ENCODE results near the gene RETREG2. TPM values are rescaled to one million over a fixed set of nuclear protein-coding genes. Genes with fewer than 3 reads are reported as not detected.
A peak's percentile ranks its signal among the peaks of the same experiment; 100 is the strongest.

Gene RETREG2
- total RNA-seq, 1 experiment from 2014 or later = 49.3 TPM

- no peaks in the 10 kb centered on the region for H3K4me1 Mint-ChIP-seq (ENCODE audit: insufficient read depth, unreplicated experiment)
- no peaks in the 10 kb centered on the region for H3K9me3 Mint-ChIP-seq (ENCODE audit: unreplicated experiment)
- H3K36me3 Mint-ChIP-seq (ENCODE audit: insufficient read depth, unreplicated experiment) = peaks cover 46% of the 10 kb centered on the region
- peak within 1 kb of the TSS; percentile 93 for H3K27ac Mint-ChIP-seq (ENCODE audit: low read depth, unreplicated experiment)
- TSS peak; percentile 54 for BruUV-seq (replicated peaks)
- ChIA-PET POLR2A (interaction anchor here (0.6 to 3.4 kb wide), 46 partner anchors 9 to 727 kb away, joined by 3 to 93 read pairs (median 4); partner anchors contain the start of genes ABCB6, ANKZF1, ATG9A and CHPF), CTCF (interaction anchor here (0.8 to 9.3 kb wide), 9 partner anchors 18 to 122 kb away, joined by 3 to 82 read pairs (median 6); partner anchors contain the start of genes ANKZF1, ATG9A, DNAJB2 and NHEJ1)
- DNase-seq (ENCODE audit: unreplicated experiment) = peak; percentile 87
- TF ChIP-seq, protein P1, sequence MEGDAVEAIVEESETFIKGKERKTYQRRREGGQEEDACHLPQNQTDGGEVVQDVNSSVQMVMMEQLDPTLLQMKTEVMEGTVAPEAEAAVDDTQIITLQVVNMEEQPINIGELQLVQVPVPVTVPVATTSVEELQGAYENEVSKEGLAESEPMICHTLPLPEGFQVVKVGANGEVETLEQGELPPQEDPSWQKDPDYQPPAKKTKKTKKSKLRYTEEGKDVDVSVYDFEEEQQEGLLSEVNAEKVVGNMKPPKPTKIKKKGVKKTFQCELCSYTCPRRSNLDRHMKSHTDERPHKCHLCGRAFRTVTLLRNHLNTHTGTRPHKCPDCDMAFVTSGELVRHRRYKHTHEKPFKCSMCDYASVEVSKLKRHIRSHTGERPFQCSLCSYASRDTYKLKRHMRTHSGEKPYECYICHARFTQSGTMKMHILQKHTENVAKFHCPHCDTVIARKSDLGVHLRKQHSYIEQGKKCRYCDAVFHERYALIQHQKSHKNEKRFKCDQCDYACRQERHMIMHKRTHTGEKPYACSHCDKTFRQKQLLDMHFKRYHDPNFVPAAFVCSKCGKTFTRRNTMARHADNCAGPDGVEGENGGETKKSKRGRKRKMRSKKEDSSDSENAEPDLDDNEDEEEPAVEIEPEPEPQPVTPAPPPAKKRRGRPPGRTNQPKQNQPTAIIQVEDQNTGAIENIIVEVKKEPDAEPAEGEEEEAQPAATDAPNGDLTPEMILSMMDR (IDR thresholded peaks at IDR 0.05; ENCODE audit: unreplicated experiment) = no peak
- H3K27me3 Mint-ChIP-seq (ENCODE audit: insufficient read depth, unreplicated experiment) = no peaks in the 10 kb centered on the region
- peak within 1 kb of the TSS; percentile 82 for H3K4me3 Mint-ChIP-seq (ENCODE audit: unreplicated experiment)
- intact Hi-C loops (cut with micrococcal nuclease) = loop anchor here (1.0 to 5.0 kb wide), 4 partner anchors 17 to 100 kb away; partner anchors contain the start of genes ANKZF1, ATG9A, DNAJB2 and NHEJ1
These were observed 1.1 kb upstream of the RETREG2 start, which contains the start of gene CNPPD1 for GRCh38 chr2:219176818-219177551. Gene CNPPD1 (minus strand): TSS chr2:219176925. CDS start chr2:219176828, 97 bp downstream.

DNA sequence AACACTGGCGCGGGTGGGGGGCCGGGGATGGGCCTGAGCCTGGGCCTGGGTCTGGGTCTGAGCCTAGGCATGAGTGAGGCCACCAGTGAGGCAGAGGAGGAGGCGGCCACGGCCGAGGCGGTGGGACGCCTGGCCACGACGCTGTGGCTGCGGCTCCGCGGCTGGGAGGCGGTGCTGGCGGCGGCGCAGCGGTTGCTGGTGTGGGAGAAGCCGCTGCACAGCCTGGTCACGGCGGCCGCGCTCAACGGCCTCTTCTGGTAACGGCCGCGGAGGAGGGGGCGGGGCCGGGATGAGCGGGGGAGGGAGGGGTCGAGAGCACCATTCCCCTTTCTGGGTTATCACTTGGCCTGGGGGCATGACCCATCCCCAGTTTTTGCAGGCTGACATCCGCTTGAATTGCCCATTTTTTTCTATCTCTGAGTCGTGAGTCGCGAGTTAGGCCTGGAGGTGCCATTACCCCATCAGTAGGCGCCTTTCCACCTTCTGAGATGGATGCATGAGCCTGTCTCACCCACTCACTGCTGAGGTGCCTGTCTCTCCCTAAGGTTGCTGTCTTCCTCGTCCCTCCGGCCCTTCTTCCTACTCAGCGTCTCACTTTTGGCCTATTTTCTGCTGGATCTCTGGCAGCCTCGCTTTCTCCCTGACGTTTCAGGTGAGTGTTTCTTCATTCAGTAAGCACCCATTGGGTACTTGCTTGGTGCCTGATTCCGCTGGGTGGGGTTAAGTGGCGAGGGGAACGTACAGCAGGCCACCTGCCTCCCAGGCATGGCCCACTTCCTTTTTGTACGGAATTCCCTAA lies 501 bp downstream of the RETREG2 start:
- POLR2A ChIA-PET = interaction anchor here (0.6 to 3.9 kb wide), 11 partner anchors 15 to 419 kb away, joined by 3 to 49 read pairs (median 5); partner anchors contain the start of genes ABCB6, ANKZF1, ATG9A and STK11IP
- CTCF ChIA-PET = no interaction called here

GRCh38 chr2:219179601-219180465 lies 1.8 kb downstream of the RETREG2 start:
- intact Hi-C loops (cut with micrococcal nuclease) = loop anchor here (5.0 kb wide), 1 partner anchor 97 kb away; the partner anchor contains the start of gene DNAJB2
- H3K4me3 Mint-ChIP-seq (ENCODE audit: unreplicated experiment) = peak overlapping the region; percentile 82

More for the DNA sequence above, 501 bp downstream of the RETREG2 start:
- Mint-ChIP-seq H3K4me1 (ENCODE audit: insufficient read depth, unreplicated experiment) (no peaks in the 10 kb centered on the region), H3K4me3 (ENCODE audit: unreplicated experiment) (peak overlapping the region; percentile 82), H3K36me3 (ENCODE audit: insufficient read depth, unreplicated experiment) (peaks cover 53% of the 10 kb centered on the region), H3K9me3 (ENCODE audit: unreplicated experiment) (no peaks in the 10 kb centered on the region), H3K27me3 (ENCODE audit: insufficient read depth, unreplicated experiment) (no peaks in the 10 kb centered on the region), H3K27ac (ENCODE audit: low read depth, unreplicated experiment) (peak overlapping the region; percentile 93)
- BruUV-seq (replicated peaks) = no TSS peak
- intact Hi-C loops (cut with micrococcal nuclease) = loop anchor here (5.0 kb wide), 1 partner anchor 99 kb away; the partner anchor contains the start of gene DNAJB2
- peak; percentile 9 for DNase-seq (ENCODE audit: unreplicated experiment)
- TF ChIP-seq, protein P1 (IDR thresholded peaks at IDR 0.05; ENCODE audit: unreplicated experiment) = peak; percentile 4

More at GRCh38 chr2:219179601-219180465, 1.8 kb downstream of the RETREG2 start:
- BruUV-seq (replicated peaks) = no TSS peak
- Mint-ChIP-seq H3K4me1 (ENCODE audit: insufficient read depth, unreplicated experiment) (no peaks in the 10 kb centered on the region), H3K36me3 (ENCODE audit: insufficient read depth, unreplicated experiment) (peaks cover 46% of the 10 kb centered on the region), H3K27me3 (ENCODE audit: insufficient read depth, unreplicated experiment) (no peaks in the 10 kb centered on the region), H3K27ac (ENCODE audit: low read depth, unreplicated experiment) (no peak overlapping the region), H3K9me3 (ENCODE audit: unreplicated experiment) (no peaks in the 10 kb centered on the region)
- TF ChIP-seq, protein P1 (IDR thresholded peaks at IDR 0.05; ENCODE audit: unreplicated experiment) = no peak
- DNase-seq (ENCODE audit: unreplicated experiment) = no peak
- ChIA-PET CTCF (interaction anchor here (0.6 to 1.2 kb wide), 7 partner anchors 12 to 303 kb away, joined by 3 to 5 read pairs (median 4); no protein-coding TSS in a partner anchor), POLR2A (interaction anchor here (0.6 to 3.9 kb wide), 13 partner anchors 13 to 372 kb away, joined by 3 to 17 read pairs (median 3); partner anchors contain the start of genes ABCB6, ANKZF1, ATG9A and DNAJB2)
